ENCODE data around the gene CEBPA.

DNA sequence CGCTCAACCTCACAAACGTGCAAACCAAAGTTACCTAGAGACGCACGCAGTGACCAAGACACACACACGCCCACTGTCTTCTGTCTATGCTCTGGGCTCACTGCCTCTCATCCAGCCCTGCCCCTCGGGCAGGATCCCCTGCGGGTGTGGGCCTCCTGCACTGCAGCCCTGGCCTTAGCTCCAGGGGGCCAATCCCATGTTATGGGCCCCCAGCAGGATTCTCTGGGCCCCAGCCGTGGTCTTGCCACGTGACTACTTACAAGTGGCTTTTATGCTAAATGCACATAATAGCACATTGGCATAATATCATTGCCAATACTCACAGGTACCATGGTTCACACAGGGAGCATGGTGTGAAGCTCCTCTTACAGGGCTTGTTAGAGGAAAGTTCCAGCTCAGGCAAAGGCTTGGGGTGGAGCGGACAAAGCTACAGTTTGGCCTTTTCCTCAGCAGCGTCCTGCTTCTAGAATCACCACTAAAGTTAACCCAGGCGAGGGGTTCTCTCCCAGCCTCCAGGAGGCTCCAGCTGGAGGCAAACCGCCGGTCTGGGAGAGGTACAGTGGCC is 37.4 kb downstream of the CEBPA start:
- TF ChIP-seq, protein P1, sequence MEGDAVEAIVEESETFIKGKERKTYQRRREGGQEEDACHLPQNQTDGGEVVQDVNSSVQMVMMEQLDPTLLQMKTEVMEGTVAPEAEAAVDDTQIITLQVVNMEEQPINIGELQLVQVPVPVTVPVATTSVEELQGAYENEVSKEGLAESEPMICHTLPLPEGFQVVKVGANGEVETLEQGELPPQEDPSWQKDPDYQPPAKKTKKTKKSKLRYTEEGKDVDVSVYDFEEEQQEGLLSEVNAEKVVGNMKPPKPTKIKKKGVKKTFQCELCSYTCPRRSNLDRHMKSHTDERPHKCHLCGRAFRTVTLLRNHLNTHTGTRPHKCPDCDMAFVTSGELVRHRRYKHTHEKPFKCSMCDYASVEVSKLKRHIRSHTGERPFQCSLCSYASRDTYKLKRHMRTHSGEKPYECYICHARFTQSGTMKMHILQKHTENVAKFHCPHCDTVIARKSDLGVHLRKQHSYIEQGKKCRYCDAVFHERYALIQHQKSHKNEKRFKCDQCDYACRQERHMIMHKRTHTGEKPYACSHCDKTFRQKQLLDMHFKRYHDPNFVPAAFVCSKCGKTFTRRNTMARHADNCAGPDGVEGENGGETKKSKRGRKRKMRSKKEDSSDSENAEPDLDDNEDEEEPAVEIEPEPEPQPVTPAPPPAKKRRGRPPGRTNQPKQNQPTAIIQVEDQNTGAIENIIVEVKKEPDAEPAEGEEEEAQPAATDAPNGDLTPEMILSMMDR (IDR thresholded peaks at IDR 0.05; ENCODE audit: low read depth, low read length, missing input control), result no peak
- TF ChIP-seq GABPA (IDR thresholded peaks at IDR 0.05 in 1 of 2, conservative IDR thresholded peaks at IDR 0.05 in 1 of 2) (no peak), RAD21 (IDR thresholded peaks at IDR 0.05) (no peak)
- TF ChIP-seq, protein P2, sequence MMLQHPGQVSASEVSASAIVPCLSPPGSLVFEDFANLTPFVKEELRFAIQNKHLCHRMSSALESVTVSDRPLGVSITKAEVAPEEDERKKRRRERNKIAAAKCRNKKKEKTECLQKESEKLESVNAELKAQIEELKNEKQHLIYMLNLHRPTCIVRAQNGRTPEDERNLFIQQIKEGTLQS (IDR thresholded peaks at IDR 0.05), result no peak

Data from liver (tissue), 3 donors.